HK-2 (cell line): Measurements from ENCODE around the gene PRKCH.
"Not testable (repeated sequence)": the region's sequence is repeated elsewhere in the genome, so short reads cannot be mapped to it uniquely, and the experiment has no call there.

Experiments
- DNase-seq: peaks from one replicate; pipeline ENCODE4 v3.0.0-alpha.2; 2018; ENCODE audit not compliant: unreplicated experiment

Gene PRKCH

GRCh38 chr14:61388976-61389576 lies 67.7 kb downstream of the PRKCH start:
- no peak for DNase-seq

DNA sequence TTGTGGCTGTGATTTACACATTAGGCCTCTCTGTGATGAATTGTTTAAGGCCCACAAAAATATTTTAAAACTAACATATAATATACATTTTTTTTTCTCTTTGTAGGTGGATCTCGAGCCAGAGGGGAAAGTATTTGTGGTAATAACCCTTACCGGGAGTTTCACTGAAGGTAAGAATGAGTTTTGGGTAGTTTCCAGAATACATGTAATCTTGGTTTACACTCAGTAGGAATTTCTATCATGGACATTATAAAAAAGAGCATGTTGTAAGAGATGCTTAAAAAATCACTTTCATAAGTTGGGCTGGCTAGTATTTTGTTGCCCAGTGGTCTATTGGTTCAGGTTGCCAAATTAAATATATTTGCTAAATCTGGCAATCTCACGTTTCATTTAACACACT lies 69.7 kb downstream of the PRKCH start:
- no peak for DNase-seq

DNA sequence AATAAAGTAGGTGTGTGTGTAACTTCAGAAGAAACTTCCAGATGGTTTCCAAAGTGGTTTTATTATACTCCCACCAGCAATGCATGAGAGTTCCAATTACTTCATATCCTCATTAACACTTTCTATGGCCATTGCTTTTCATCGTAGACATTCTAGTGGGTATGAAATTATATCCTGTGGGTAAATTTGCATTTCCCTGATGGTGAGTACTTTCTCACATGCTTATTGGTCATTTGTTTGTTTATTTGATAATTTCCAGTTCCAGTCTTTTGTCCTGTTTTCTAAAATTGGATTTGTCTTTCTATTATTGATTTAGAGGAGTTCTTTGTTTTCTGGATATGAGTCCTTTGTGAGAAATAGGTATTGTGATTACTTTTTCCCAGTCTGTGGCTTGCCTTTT lies 70.9 kb downstream of the PRKCH start:
- no peak for DNase-seq

DNA sequence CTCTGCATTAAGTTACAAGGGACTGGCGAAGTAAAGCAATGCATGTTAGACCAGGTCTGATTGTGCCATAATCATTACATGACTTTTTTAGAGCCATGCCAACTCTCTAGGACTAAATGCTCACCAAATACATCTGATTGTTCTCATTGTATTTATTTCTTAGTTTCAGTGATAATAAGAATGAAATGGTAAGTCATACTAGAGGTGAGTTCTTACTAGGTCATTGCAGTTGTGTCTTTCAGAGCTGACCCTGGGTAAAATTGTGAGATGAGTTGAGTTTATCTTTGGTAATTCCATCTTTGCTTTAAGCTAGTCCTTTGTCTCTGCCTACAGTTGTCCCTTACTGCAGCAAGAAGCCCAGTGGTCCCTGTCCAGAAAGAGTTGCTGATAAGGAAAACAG lies 73.2 kb downstream of the PRKCH start:
- DNase-seq = no peak

- no peak for DNase-seq
These were observed 73.8 kb downstream of the PRKCH start for GRCh38 chr14:61395115-61395725.

DNA sequence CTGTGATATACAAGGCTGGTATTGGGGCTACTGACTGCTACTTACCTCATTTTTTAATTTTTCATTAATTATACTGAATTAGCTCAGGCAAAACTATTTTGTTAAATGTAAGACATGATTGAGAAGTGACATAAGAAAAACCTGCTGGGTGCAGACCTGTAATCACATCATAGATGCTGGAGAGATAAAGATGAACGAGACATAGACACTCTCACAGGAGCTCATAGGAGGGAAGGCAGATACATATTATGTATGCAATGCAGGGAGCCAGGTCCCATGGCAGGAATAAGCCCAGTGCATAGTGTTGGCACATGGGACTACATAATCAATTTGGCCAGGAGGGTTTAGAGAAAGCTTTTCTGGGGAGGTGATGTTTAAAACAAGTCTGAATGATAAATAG lies 74.9 kb downstream of the PRKCH start:
- DNase-seq = no peak

DNA sequence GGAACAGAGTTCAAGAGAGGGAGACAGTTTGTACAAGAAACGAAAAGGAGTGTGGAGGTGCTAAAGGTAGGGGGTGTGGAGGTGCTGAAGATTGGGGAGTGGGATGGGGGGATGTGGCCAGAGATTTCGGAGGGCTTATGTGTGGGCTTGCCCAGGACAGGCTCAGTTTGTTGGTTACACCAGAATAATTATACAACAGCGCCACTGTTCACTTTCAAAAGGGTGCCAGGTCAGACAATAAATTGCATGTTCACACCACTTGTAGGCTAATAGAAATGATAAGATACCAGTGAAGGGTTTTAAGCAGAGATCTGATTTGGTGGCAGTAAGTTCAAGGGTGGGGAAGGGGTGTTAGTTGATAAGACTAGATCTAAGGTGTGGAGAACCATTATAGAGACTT lies 75.3 kb downstream of the PRKCH start:
- no peak for DNase-seq

DNA sequence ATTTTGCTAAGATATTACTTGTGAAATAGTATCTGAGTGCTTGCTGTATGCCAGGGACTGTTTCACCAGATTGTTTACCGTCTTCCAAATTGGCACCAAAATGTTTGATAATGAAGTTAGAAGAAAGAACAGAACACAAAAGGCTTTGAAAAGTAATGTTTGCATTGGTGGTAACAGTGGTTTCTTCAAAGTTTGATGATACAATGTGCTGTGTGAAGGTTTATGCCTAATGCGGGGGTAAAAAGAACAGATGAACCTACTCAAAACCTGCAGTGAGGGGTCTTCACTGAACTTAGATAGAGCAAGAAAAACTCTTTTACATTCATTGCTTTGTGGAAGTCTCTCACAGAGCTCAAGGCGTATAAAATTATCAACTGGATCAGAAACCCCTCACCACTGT lies 76.2 kb downstream of the PRKCH start:
- no peak for DNase-seq

DNA sequence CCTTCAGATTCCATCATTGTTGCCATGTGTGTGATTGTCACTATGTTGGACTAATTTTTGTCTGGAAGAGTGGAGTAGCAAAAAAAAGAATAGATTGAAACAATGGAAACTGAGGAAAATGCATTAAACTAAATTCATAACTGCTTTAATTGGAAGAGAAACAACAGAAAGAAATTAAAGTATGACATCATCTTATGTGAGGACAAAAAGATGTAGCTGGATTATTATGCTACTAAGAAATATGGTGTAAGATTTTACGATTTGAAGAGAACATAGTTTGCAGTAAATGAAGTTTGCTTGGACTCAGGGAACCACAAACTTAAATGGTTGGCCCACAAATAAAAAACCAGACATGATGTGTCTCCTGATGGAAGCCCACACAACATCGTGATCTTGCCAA lies 76.8 kb downstream of the PRKCH start:
- DNase-seq = no peak

GRCh38 chr14:61399365-61399764 lies 78.0 kb downstream of the PRKCH start:
- DNase-seq = no peak

DNA sequence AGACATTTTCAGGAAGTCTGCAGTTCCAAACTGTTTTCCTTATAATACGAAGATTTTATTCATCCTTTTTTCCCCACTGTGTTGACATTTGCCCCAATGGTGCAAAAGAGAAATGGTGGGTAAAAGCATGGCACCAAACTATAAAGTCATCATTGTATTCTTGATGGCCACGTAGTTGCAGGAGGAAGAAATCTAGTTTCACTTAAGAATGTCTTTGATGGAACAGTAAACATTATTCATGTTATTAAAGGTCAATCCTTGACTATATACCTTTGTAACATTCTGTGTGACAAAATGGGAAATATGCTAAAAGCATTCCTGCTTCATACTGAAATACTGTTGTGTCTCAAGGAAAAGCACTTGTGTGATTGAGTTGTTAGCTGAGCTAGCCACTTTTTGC lies 80.1 kb downstream of the PRKCH start:
- no peak for DNase-seq

- DNase-seq = no peak
These were observed 82.0 kb downstream of the PRKCH start for GRCh38 chr14:61403411-61403810.

DNA sequence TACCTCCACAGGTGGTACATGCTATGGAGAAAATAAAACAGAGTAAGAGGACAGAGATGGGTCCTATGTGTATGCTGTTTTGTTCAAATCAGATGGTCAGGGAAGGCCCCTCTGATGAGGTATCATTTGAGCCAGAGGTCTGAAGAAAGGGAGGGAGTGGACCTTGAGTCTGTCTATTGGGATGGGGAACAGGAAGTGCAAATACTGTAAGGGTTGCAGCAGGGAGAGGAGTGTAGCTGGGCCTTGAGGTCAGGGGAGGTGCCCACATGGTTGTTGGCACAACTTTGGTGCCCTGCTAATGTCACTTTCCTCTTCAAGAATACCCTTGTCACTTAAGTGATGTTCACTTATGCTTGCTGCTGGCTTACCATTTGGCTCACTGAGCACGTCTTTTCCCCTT lies 83.3 kb downstream of the PRKCH start:
- DNase-seq = no peak

DNA sequence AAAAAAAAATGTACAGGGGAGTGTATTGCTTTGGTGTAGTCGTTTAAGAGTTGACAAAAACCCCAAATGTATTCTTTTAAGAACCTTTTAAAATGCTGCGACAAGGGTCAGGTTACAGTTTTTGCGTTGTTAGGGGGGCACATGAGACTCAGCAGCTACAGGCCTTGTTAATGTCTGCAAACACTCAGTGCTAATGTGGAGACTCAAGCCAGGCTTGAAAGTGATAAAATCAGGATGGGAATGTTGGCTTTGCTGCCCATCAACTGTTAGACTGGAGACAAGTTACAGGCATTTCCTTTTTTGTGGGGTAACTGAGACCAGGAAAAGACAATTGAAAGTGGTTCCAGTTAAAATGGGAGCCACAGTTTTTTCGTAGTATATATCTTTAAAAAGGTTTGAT lies 84.8 kb downstream of the PRKCH start:
- no peak for DNase-seq

GRCh38 chr14:61406675-61407074 lies 85.3 kb downstream of the PRKCH start:
- no peak for DNase-seq

DNA sequence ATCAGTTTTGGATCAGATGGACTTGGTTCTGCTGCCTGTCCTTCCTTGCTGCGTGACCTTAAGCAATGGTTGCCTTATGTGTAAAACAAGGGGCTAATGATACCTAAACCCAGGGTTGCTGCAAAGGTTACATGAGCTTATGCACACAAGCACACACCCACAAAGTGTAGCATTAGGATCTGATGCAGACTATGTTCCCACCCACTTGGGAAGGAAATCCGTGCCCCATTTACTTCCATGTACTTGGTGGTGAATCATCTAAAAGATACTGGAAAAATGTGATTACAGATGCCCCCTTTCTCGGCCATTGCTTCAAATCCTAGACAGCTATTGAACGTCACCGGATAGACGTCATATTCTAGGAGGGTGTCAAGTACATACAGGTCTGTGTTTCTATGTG lies 87.1 kb downstream of the PRKCH start:
- no peak for DNase-seq

DNA sequence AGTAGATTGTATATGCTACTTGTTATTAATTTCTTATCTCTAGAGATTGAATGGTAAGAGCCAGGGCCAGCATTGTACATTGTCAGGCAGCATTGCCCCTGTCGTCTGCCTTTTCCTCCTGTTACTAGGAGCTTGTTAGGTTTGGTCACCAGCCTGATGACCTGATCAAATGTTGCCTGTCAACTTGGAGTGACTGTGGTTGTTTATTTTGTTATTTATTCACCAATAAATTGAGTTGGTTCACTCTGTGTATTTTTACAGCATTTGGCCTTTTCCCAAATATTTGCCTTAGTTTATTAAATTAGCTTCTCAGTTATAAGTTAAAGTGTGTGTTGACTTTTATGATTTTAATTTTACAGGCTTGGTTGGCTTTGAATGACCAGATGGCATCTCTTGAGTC lies 88.4 kb downstream of the PRKCH start:
- DNase-seq = no peak

GRCh38 chr14:61415934-61416333 lies 94.6 kb downstream of the PRKCH start:
- not testable (repeated sequence) for DNase-seq

GRCh38 chr14:61416591-61416990 lies 95.2 kb downstream of the PRKCH start:
- DNase-seq = no peak

GRCh38 chr14:61417141-61417540 lies 95.8 kb downstream of the PRKCH start:
- no peak for DNase-seq

GRCh38 chr14:61417883-61418455 lies 96.6 kb downstream of the PRKCH start:
- DNase-seq = no peak

DNA sequence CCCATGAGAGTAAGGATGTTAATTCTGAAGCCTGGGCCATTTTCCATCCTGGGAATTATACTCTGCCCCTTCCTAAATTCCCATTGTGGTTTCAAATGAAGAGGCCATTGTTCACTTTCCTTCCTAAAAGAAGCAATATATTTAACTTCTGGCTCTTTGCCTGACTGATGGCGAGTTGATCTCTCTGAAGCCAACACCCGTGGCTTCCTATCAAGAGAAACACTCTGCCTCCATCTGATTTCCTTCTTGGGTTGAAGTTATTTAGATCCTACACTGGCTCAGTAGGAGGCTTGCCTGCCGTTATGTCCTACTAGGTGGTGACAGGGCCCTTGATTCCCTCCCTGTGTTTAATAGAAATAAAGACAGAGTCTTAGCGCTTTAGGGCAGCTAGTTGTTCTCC lies 97.4 kb downstream of the PRKCH start:
- no peak for DNase-seq

DNA sequence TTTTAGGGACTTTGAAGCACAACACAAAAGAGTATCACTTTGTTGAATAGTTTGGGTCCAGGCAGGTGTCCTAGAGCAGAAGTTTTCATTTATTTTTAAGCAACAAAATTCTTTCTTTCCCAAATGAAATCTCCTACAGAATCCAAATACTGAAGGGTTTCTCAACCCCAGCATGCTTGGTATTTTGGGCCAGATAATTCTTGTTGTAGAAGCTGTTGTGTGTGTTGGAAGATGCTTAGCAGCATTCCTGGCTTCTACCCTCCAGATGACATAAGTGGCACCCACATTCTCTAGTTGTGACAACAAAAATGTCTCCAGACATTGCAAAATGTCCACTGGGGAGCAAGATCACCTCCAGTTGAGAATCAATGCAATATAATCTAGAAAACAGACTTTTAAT lies 97.8 kb downstream of the PRKCH start:
- DNase-seq = no peak

- peak; percentile 17 for DNase-seq
These were observed 98.9 kb downstream of the PRKCH start for GRCh38 chr14:61420326-61420725.
